ENCODE results near the gene TWIST2. TPM values are rescaled to one million over a fixed set of nuclear protein-coding genes. Genes with fewer than 3 reads are reported as not detected.

TWIST2 gene
- total and polyA plus RNA-seq, 9 of the 15 experiments (the other 6 are each of a cell fraction or from before 2014, with no cell fraction given) = not detected

DNA sequence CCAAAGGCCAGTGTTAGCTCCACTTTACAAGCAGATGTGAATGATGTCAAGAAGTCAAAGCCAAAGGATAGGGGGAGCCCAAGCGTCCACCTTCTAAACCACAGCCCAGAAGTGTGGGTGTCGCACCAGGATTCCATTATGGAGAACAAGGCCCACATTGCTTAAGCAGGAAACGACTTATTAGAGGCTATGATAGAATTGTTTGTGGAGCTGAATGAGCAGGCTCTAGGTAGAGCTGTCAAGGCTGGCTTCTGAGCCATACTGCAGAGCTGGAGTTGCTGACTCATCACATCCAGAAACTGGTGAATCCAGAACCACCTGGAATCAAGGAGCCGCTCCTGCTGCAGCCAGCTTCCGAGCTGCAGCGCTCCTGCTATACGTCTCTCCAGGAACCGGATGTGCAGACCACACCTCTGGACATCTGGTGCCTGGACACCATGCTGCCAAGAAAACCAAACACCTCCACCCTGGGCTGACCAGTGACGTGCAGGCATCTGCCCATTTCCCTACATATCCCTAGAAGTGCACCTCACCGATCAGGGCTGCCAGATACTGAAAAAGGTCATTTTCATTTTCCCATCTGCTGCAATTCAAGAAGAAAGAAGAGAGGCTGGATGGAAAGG, 6.2 kb upstream of the TWIST2 start (continued):
- TF ChIP-seq ZNF316 (IDR thresholded peaks at IDR 0.05) (peak; percentile 73), ZNF23 (CRISPR knock-in tag; IDR thresholded peaks at IDR 0.05) (no peak), MAFG (tag; conservative IDR thresholded peaks at IDR 0.05) (peak; percentile 63), ZNF561 (CRISPR knock-in tag; conservative IDR thresholded peaks at IDR 0.05) (no peak), HSF4 (CRISPR knock-in tag; IDR thresholded peaks at IDR 0.05; ENCODE audit: borderline replicate concordance) (no peak), MAFK (IDR thresholded peaks at IDR 0.05; ENCODE audit: low read length) (peak; percentile 54)
- TF ChIP-seq, protein P1, sequence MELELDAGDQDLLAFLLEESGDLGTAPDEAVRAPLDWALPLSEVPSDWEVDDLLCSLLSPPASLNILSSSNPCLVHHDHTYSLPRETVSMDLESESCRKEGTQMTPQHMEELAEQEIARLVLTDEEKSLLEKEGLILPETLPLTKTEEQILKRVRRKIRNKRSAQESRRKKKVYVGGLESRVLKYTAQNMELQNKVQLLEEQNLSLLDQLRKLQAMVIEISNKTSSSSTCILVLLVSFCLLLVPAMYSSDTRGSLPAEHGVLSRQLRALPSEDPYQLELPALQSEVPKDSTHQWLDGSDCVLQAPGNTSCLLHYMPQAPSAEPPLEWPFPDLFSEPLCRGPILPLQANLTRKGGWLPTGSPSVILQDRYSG (tag; conservative IDR thresholded peaks at IDR 0.05; ENCODE audit: low read depth) = no peak

- DNase-seq (ENCODE audit: extremely low read depth in 1 of 4, low spot score in 3 of 4) (no peak), ATAC-seq (no peak), FAIRE-seq (no peak)
- Histone ChIP-seq H3K4me1 (replicated peaks in 1 of 2; ENCODE audit: control insufficient read depth in 2 of 2, insufficient read depth in 2 of 2, low read length in 2 of 2) (no peaks in the 10 kb centered on the region; a peak in 1 of 5 replicates), H3K27me3 (ENCODE audit: control insufficient read depth in 2 of 2, insufficient read depth in 2 of 2, low read length in 2 of 2) (peaks cover 0 to 21% of the 10 kb centered on the region in 2 experiments; a peak in 2 of 5 replicates), H4K20me1 (replicated peaks; ENCODE audit: control insufficient read depth, insufficient read depth, low read length) (no peaks in the 10 kb centered on the region), H3K4me3 (no peak overlapping the region), H3K9me3 (replicated peaks; ENCODE audit: control insufficient read depth, insufficient read depth, low read depth, low read length) (no peaks in the 10 kb centered on the region), H3K27ac (ENCODE audit: extremely low read depth, low read depth, low read length) (no peak overlapping the region), H2AFZ (ENCODE audit: low read depth, low read length) (no peak overlapping the region), H3K36me3 (ENCODE audit: control insufficient read depth, insufficient read depth, low read length) (no peaks in the 10 kb centered on the region), H3K9me1 (ENCODE audit: control insufficient read depth, insufficient read depth, low read length) (no peaks in the 10 kb centered on the region), H3K79me2 (ENCODE audit: control insufficient read depth, insufficient read depth, low read length) (no peaks in the 10 kb centered on the region), H3K9ac (ENCODE audit: insufficient read depth in 1 of 2, low read depth in 2 of 2, low read length in 2 of 2) (no peak overlapping the region), H3K4me2 (ENCODE audit: insufficient read depth, low read length) (no peak overlapping the region)
- POLR2A ChIA-PET = interaction anchor here (0.7 kb wide), 1 partner anchor 52 kb away, joined by 3 read pairs; no protein-coding TSS in a partner anchor
- in situ Hi-C loops (cut with MboI) = no loop called here
- 0% methylated on average over 3 of the region's 3 CpGs for WGBS (ENCODE audit: insufficient coverage, low coverage, missing lambda C conversion rate)
- intact Hi-C loops (cut with micrococcal nuclease) = no loop called here
- CTCF ChIA-PET (ENCODE audit: low intra/inter-chr PET ratio) = no interaction called here
- no TSS peak for BruUV-seq (replicated peaks)
- TF ChIP-seq THRAP3 (IDR thresholded peaks at IDR 0.05; ENCODE audit: borderline replicate concordance) = no peak
- TF ChIP-seq KLF13 (tag; IDR thresholded peaks at IDR 0.05; ENCODE audit: borderline replicate concordance, low read depth) = no peak
- TF ChIP-seq KLF1 (tag; IDR thresholded peaks at IDR 0.05) = no peak
- no peak for TF ChIP-seq BCLAF1 (IDR thresholded peaks at IDR 0.05; ENCODE audit: borderline replicate concordance in 1 of 2, control insufficient read depth in 1 of 2, low read depth in 2 of 2, low read length in 1 of 2)
- no peak for TF ChIP-seq ZNF512 (tag; IDR thresholded peaks at IDR 0.05)
- no peak for TF ChIP-seq HEY1 (CRISPR knock-in tag; IDR thresholded peaks at IDR 0.05; ENCODE audit: borderline replicate concordance)
- no peak for TF ChIP-seq YY1 (IDR thresholded peaks at IDR 0.05; ENCODE audit: borderline replicate concordance in 1 of 3, control insufficient read depth in 1 of 3, extremely low read depth in 1 of 3, insufficient read depth in 3 of 3, insufficient read length in 1 of 3, insufficient replicate concordance in 2 of 3, low read depth in 1 of 3, low read length in 2 of 3)
Measured at GRCh38 chr2:238843476-238843875, 4.4 kb upstream of the TWIST2 start.

Measured in K562 (cell line).